NCI-H1105 treated with DMSO at 0.1 percent for 48 hours (cell line): ENCODE results near the gene KLHL7.
"Not testable (repeated sequence)": the region's sequence is repeated elsewhere in the genome, so short reads cannot be mapped to it uniquely, and the experiment has no call there.

ENCODE experiments used
- DNase-seq: peaks from one replicate; lab custom pipeline; 2025; lab: John Stamatoyannopoulos, UW

The KLHL7 gene

DNA sequence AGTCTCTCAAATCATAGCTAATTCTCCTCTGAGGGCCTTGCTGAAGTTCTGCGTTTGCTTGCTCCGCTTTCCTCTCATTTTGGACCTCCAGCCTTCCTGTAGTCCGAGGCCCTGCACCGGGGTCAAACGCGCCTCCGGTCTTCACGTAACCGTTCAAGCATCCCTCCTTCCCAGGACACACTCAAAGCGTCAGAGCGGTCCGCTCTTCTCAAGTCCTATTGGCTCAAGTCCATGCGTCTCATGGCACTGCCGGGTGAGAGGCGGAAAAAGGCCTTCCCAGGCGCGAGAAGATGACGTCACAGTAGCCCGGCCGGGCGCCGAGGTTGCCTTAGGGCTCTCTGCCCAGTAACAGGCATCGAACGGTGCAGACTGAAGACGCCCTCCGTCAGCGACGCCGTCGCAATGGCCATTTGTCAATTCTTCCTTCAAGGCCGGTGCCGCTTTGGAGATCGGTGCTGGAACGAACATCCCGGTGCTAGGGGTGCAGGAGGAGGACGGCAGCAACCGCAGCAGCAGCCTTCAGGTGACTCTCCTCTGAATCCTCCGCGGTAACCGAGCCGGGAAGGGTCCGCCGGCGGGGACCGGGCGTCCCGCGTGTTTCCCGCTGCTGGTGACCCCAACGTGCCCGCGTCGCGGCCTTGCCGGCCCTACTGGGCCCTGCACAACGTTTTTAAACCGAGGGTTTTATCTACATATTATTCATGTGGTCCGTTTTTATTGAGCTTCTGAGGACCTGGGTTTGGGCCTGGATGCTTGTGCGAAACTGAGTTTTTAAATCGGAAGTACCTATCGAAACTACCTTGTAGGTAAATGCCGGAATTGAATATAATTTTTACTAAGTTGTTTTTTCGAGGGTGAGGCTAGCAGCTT is 76.3 kb downstream of the KLHL7 start, which contains the start of gene NUP42:
NUP42 (plus strand) TSS at position 365 of the 870 bp plus-strand sequence; CDS start at position 403, 38 bp downstream.
- peak; percentile 98 for DNase-seq

DNA sequence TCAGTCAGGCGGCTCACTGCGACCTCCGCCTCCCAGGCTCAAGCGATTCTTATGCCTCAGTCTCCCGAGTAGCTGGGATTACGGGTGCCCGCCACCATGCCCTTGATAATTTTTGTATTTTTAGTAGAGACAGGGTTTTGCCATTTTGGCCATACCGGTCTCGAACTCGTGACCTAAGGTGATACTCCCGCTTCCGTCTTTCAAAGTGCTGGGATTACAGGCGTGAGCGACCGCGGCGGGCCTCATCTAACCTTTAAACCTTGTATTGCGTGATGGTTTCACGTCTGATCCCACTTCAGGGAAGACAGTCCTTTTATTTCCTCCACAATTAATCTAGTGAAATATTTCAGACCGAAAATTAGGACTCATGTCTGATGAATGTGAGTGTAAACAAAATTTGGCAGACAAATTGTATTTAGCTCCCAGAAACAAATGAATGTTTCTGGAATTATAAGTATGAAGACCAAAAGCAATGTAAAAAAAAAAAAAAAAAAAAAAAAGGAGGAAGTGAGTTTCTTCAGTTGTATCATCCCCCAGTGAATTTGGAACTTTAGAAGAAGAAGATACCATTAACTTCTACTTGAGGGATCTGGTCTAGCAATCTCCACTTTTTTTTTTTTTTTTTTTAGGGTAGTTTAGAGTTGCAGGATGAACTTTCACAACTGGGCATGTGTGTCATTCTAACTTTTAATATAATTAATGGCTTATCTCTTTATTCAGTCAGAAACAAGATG is 77.9 kb downstream of the KLHL7 start:
- DNase-seq = no peak

DNA sequence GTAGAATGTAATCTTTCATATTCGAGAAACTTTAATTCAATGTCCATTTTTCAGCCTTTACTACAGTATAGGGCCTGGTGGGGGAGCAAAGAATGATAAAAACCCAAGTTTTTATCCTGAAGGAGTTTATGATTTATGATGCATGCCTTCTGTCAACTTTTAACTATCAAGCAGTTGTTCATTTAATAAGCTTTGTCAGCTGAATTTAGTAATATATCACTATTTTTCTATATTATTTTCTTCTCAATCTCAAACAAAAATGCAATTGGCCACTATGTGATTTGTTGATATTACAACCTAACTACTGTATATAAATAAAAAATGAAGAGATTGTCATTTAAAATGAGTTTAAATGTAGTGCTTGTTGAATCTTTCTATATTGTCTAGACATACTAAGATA is 78.7 kb downstream of the KLHL7 start:
- no peak for DNase-seq

DNA sequence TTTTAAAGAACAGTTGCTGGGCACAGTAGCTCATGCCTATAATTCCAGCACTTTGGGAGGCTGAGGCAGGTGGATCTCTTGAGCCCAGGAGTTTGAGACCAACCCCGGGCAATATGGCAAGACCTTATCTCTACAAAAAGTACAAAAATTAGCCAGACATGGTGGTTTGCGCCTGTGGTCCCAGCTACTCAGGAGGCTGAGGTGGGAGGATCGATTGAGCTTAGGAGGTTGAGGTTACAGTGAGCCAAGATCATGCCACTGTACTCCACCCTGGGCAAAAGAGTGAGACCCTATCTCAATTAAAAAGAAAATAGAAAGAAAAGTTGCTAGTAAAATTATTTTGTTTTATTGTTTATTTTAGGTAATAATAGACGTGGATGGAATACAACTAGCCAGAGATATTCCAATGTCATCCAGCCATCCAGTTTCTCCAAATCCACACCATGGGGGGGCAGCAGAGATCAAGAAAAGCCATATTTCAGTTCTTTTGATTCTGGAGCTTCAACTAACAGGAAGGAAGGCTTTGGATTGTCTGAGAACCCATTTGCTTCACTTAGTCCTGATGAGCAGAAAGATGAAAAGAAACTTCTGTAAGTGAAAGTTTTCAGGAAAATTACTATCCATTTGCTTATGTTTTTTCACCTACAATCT is 79.2 kb downstream of the KLHL7 start:
- DNase-seq = peak; percentile 52

DNA sequence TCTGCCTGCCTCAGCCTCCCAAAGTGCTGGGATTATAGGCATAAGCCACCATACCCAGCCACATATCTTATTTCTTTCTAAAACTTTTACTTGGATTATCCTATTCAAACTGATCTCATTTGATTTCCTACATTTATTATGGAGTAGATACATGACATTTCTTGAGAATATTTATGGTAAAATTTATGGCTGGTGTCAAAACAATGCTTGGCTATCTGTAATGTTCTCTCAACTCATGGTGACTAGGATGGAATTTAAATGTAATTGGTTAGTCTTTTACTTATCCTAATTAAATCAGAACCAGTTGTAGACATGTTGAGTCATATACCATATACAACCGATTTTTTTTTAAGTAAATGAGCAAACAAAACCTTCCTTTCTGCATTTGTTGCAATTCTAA is 80.4 kb downstream of the KLHL7 start:
- DNase-seq = no peak

DNA sequence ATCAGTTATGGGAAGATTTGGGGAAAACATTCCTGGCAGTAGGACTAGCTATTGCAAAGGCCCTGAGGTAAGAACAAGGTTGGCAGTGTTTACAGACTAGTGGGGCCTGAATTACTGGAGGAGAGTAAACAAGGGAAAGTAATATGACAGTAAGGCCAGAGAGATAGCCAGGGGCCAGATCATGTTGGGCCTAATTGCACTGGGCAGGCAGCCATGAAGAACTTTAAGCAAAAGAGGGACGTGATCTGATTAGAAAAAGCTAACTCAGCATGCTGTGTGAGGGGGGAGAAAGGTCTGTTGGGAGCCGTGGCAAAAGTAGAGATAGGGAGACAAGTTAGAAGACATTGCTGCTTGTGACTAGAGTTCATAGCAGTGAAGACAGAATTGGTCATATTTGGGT is 85.4 kb downstream of the KLHL7 start:
- no peak for DNase-seq

DNA sequence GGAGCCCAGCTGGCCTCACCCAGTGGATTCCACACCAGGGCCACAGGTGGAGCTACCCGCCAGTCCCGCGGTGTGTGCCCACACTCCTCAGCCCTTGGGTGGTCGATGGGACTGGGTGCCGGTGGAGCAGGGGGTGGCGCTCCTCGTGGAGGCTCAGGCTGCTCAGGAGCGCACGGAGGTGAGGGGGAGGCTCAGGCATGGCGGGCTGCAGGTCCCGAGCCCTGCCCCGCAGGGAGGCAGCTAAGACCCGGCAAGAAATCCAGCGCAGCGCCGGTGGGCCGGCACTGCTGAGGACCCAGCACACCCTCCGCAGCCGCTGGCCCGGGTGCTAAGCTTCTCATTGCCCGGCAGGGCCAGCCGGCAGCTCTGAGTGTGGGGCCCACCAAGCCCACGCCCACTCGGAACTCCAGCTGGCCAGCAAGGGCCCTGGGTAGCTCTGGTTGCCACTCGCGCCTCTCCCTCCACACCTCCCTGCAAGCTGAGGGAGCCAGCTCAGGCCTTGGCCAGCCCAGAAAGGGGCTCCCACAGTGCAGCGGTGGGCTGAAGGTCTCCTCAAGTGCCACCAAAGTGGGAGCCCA is 88.2 kb downstream of the KLHL7 start:
- DNase-seq = not testable (repeated sequence)

DNA sequence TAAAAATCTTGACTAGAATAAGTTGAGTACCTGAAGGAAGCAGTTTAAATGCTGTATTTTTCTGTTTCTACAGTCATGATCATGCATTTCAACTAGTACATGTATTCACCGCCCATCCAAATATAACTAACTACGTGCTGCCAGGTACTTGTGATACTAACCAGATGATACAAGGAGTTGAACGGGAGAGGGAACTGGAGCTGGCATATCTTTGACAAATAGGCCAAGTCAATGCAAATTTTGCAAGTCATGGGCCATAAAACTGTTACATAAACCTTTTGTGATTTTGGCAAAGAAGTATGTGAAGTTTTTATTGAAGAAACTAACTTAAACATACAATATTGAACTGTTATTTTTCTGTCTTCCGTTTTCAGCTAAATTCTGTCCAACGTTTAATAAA is 90.7 kb downstream of the KLHL7 start:
- DNase-seq = no peak

DNA sequence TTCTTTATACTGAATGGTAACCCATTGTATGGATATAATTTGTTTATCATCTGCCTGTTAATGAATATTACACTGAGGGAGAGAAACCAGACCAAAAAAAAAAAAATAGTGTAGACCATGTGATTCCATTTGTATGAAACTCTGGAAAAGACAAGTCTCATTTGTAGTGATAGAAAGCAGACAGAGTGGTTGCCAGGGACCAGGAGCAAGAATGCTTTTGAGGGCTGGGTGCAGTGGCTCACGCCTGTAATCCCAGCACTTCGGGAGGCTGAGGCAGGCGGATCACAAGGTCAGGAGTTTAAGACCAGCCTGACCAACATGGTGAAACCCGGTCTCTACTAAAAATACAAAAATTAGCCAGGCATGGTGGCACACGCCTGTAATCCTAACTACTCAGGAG is 92.2 kb downstream of the KLHL7 start:
- not testable (repeated sequence) for DNase-seq

DNA sequence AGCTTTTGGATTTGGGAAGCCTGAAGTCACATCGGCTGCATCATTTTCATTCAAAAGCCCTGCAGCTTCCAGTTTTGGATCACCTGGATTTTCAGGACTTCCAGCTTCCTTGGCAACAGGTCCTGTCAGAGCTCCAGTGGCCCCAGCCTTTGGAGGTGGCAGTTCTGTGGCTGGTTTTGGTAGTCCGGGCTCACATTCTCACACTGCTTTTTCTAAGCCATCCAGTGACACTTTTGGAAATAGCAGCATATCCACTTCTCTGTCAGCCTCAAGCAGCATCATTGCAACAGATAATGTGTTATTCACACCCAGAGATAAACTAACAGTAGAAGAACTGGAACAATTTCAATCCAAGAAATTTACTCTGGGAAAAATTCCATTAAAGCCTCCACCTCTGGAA is 94.7 kb downstream of the KLHL7 start:
- DNase-seq = no peak

DNA sequence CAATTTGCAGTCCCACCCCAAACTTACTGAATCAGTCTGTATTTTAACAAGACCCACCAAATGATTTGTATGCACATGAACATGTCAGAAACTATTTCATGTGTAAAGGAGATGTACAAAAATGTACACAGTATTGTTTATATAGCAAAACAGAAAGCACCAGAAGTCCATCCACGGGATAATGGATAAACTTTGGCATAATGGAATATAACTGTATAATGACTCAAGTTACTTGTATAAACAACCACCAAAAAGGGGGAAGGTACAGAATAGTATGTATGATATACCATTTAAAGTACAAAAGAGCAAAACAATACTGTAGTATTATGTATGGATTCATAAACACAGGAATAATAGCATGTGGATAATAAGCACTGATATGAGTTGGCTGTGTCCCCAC is 98.7 kb downstream of the KLHL7 start:
- DNase-seq = no peak

DNA sequence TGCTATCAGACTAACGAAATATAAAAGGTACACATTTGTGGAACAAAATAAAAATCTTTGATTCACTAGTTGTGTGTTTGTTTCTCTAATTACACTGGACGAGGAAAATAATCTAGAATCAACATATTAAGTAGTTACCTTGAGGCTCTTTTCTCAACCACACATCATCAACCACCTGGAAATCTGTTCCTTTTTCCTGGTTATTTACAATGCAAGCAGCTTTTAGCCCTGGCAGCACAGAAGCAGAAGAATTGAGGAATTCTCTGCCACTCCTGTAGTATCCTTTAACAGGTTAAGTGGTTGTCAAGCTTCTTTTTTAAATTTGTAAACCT is 100.0 kb downstream of the KLHL7 start:
- DNase-seq = peak; percentile 32

DNA sequence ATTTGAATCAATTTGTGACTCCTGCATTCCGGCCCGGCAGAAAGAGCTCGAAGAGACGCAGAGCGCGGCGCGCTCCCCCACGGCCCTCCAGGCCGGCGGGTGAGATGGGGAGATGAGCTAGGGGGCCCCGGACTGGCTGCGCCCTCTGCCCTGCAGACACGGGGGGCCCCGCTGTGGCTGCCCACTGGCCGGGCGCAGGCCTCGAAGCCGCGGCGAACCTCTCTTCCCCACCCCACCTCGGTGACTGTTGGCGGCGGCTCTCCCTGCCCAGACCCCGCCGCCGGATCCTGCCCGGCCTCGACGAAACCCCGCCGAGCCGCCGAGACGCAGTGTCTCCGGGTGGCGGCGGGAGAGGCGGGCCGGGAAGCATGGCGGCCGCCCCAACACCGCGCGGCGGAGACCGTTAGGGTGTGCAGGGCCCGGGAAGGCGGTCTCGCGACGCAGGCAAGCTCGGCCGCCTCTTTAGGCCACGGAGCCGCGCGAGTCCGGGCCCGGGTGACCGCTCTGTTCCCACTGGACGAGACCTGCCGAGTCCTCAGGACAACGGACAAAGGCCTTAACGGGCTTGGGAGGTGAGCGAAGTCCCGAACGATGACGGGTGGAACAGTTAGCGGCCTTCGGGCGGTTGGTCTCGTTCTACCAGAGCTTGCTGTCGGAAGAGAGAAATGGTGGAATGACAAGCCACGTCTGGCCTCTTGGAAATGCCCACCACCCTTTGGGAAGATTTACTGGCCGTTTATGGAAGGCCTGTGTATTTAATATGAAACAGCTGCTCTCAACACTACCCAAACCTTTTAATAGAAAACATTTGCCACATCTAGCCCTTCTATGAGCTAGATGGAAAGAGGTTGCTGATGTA is 100.6 kb downstream of the KLHL7 start:
- DNase-seq = peak; percentile 44

DNA sequence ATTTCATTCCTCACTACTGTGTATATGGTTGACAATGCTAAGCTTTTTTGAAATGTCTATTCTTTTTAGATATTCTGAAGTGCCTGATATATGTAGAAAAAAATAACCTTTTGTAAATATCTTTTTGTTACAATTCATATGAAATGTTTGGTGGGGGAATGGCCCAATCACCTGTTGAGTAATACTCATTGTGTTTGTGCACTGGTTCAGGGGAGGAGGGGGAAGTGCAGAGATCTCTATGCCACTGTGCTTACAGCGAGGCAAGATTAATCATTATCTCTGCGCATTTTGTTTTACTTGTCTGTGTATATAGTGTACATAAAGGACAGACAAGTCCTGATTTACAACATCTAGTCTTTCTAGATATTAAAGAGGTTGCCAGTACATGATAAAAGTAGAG is 101.4 kb downstream of the KLHL7 start:
- DNase-seq = peak; percentile 20

DNA sequence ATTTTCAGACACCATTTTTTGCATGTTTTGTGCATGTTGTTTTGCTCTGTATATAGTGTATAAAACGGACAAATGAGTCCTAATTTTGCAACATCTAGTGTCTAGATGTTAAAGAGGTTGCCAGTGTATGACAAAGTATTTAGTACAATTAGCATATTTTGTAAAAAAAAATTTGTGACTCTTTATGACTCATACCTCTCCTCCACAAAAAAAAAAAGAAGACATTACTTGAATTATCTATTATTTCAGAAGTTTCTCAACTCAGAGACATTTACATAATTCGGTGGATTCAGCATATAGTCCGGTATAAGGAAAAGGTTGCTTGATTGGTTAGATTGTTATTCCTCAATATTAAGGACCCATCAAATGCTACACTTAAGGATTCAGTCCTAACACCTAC is 102.3 kb downstream of the KLHL7 start:
- DNase-seq = no peak

DNA sequence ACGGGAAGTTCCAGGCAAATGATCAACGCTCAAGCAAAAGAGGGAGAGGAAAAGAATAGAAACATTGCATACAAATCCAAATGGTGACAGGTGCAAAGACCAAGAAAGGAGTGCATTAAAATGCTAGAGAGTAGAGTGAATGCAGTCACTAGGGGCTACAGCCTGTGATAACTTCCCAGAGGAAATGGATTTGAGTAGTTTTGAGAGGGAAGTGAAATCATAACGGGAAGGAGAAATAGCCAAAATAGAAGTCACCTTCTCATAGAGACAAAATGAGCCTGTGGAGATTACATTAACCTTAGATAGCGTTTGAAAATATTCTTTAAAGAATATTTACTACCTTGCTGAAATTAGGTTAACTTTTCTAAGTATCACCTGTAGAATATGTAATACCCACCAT is 102.7 kb downstream of the KLHL7 start:
- no peak for DNase-seq

DNA sequence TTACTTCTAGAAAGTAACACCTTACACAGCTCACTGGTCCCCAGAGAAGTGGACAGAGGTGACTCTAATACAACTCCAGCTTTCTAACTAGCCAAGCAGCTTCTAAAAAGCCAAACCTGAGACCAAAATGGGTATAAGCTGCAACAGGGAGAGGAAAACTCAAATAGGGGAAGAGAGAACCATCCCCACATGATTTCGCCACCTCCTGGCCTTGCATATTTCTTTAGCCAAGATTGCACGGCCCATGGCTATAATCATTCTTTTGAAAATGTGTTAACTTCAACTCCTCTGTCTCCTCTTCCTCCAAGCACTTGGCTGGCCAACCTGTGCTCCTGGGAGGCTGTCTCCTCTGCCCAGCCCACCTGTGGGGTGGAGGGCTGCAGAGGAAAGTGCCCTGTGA is 104.9 kb downstream of the KLHL7 start:
- DNase-seq = no peak

DNA sequence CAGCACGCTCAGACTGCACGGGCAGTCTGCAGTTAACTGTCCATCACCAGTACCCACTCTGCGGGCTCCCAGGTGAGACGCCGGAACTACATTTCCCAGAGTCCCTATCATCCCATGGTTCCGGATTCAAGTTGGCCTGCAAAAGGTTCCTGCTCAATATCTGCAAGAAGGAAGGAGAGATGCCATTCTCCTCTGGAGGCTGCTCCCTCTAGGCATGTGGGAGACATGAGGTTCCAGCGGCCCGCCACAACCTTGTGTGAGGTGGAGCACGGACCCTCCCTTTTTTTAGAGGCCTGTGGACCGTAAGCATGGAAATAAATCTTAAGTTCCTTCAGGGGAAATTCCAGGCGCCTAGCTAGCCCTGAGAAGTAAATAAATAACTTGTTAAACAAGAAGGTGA is 106.0 kb downstream of the KLHL7 start:
- DNase-seq = no peak

DNA sequence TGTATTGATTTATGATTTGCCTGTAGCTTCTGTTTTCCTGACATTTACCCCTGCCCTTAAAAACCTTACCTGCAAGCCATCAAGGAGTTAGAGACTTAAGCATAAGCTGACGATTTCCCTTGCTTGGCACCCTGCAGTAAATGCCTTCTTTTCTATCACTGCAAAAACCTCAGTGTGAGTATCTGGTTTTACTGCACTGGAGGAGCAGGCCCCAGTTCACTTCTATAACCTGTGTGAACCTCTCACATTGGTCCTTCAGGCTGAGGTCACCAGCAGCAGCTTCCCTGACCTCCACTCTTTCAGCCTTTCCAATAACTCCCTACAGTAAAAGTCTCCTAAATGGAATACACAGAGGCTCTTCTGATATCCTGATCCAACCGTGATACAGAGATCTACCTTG is 106.8 kb downstream of the KLHL7 start:
- DNase-seq = no peak

DNA sequence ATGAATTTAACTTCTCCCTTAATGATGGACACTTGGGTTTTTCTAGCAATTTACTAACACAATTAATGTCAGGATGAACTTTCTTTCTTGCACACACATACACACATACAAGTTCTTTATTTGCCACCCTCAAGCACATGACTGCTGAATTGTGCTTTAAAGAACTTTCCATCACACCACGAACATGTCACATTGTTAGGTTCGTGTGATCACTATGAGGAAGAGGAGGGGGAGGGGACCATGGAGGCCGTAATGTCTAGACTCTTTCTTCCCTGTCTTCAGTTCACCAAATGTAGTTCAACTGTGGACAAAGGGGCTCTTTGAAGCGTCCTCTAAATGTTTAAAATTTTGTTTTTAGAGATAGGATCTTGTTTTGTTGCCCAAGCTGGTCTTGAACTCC is 107.3 kb downstream of the KLHL7 start:
- no peak for DNase-seq

DNA sequence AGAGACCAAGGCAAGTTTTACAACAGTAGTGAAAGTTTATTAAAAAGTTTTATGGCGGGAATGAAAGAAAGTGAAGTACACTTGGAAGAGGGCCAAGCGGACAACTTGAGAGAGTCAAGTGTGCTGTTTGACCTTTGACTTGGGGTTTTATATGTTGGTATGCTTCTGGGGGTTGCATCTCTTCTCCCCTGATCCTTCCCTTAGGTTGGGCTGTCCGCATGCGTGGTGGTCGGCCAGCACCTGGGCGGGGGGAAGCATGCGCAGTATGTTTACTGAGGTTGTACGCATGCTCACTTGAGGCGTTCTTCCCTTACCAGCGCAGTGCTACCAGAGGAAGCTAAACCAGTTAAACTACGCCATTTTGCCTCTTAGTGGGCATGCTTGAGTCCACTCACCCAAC is 108.2 kb downstream of the KLHL7 start:
- DNase-seq = no peak

DNA sequence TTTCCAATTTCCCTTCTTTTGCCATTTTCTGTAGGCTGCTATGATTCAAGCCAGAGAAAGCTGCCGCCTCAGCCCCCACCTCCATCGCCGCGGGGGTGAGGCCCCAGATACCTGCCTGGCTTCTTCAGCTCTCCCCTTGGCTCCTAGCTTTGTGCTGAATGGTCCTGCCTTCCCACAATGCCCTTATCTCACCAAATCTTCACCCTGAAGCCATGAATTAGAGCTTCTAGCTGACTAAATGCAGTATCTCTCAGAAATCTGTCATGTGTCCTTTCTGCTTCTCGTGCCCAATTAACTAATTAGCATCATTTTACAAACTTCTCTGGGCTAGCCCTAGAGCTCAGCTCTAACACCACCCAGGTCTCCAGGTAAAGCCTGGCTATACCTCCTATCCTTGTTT is 108.8 kb downstream of the KLHL7 start:
- no peak for DNase-seq
